A549 (cell line): Measurements from ENCODE around the gene CCDC78. TPM values are rescaled to one million over a fixed set of nuclear protein-coding genes. Genes with fewer than 3 reads are reported as not detected.

Source experiments
- ATAC-seq, 2 experiments: fragments of 200-7000 bp in 1 of 2; fragments of >200 bp in 1 of 2; cut with Nextera tagmentation in 1 of 2; cut with Tn5 transposase in 1 of 2; 3 replicates each; pipeline versions ENCODE4 v1.8.0 to v1.9.1; 2018 to 2020; ENCODE audit warnings: mild to moderate bottlenecking in 1 of 2, moderate library complexity in 1 of 2
- CTCF ChIA-PET: fragments of 300-600 bp; sonication (Branson Sonifier 250); formaldehyde crosslinking; extraction: SDS; loops from one replicate; lab custom pipeline; 2021; ENCODE audit warnings: antibody characterized with exemption, inconsistent platforms; lab: Yijun Ruan, JAX
- POLR2A ChIA-PET: fragments of 350-600 bp; formaldehyde crosslinking; extraction: SDS; loops from one replicate; lab custom pipeline; 2021; ENCODE audit warnings: antibody characterized with exemption, inconsistent platforms; lab: Yijun Ruan, JAX
- DNase-seq, 2 experiments: peaks; one replicate each; pipeline versions ENCODE4 v3.0.0 to v3.0.0-alpha.2; 2011 to 2016; ENCODE audit warnings: low read depth in 1 of 2, low spot score in 1 of 2
- FAIRE-seq: peaks from 2 replicates; lab custom pipeline; 2011; peaks lifted over from hg19 to GRCh38; lab: Jason Lieb, UNC
- H3K27ac ChIP-seq, 2 experiments: fragments of >200 bp; sonication (Bioruptor Twin); formaldehyde crosslinking; 3 replicates each; pipeline ENCODE4 v1.5.1; 2016 to 2017
- H3K4me1 ChIP-seq: fragments of >200 bp; sonication (Bioruptor Twin); formaldehyde crosslinking; 3 replicates; pipeline ENCODE4 v1.6.1; 2016
- H3K4me2 ChIP-seq: fragments of >200 bp; sonication (Bioruptor Twin); formaldehyde crosslinking; 3 replicates; pipeline ENCODE4 v1.6.1; 2016
- H3K4me3 ChIP-seq: fragments of >200 bp; sonication (Bioruptor Twin); formaldehyde crosslinking; 3 replicates; pipeline ENCODE4 v1.5.1; 2016
- H3K9me3 ChIP-seq: fragments of >200 bp; sonication (Bioruptor Twin); formaldehyde crosslinking; 3 replicates; pipeline ENCODE4 v1.6.1; 2016
- BHLHE40 ChIP-seq: IDR thresholded peaks from 2 replicates; pipeline ENCODE4 v1.6.1; 2012; ENCODE audit warnings: low read depth, low read length, inconsistent platforms
- CBX8 ChIP-seq: fragments of 200-600 bp; sonication (generic); IDR thresholded peaks from 2 replicates; pipeline ENCODE4 v1.6.1; 2016
- CHD2 ChIP-seq: fragments of 150-350 bp; IDR thresholded peaks from 2 replicates; pipeline ENCODE4 v1.6.1; 2014; ENCODE audit warnings: low read length; ENCODE audit not compliant: partially characterized antibody
- ESRRA ChIP-seq: fragments of 150-350 bp; IDR thresholded peaks from 2 replicates; pipeline ENCODE4 v1.6.1; 2014; ENCODE audit warnings: mild to moderate bottlenecking, low read length, borderline replicate concordance
- FOXS1 ChIP-seq: fragments of 250-450 bp; sonication (Bioruptor Pico); IDR thresholded peaks from 2 replicates; pipeline ENCODE4 v1.5.0; 2020; ENCODE audit warnings: mild to moderate bottlenecking, moderate library complexity
- HEYL ChIP-seq: fragments of 250-450 bp; sonication (Bioruptor Pico); IDR thresholded peaks from 2 replicates; pipeline ENCODE4 v1.8.0; 2021; ENCODE audit warnings: mild to moderate bottlenecking, moderate library complexity
- HMGXB4 ChIP-seq: fragments of 250-450 bp; sonication (Bioruptor Pico); IDR thresholded peaks from 2 replicates; pipeline ENCODE4 v1.5.0; 2021; ENCODE audit warnings: mild to moderate bottlenecking, moderate library complexity, borderline replicate concordance
- HOXA7 ChIP-seq: fragments of 250-450 bp; sonication (Bioruptor Pico); IDR thresholded peaks from 2 replicates; pipeline ENCODE4 v1.5.0; 2020; ENCODE audit warnings: mild to moderate bottlenecking, moderate library complexity
- JUN ChIP-seq, 2 experiments: fragments of >200 bp; sonication (Bioruptor Twin); formaldehyde crosslinking; IDR thresholded peaks; 2 replicates in 1 of 2; 3 replicates in 1 of 2; pipeline ENCODE4 v1.6.1; 2016 to 2017
- JUNB ChIP-seq: fragments of >200 bp; sonication (Bioruptor Twin); formaldehyde crosslinking; IDR thresholded peaks from 2 replicates; pipeline ENCODE4 v1.6.1; 2016
- KDM1A ChIP-seq: fragments of 200-600 bp; sonication (generic); IDR thresholded peaks from 2 replicates; pipeline ENCODE4 v1.6.1; 2016; ENCODE audit warnings: low read depth, mild to moderate bottlenecking
- MYC ChIP-seq: IDR thresholded peaks from 2 replicates; pipeline ENCODE4 v1.6.1; 2012; ENCODE audit warnings: mild to moderate bottlenecking, inconsistent platforms, low read length, improper control_type of control experiment, borderline replicate concordance
- NPAS2 ChIP-seq: fragments of 250-450 bp; sonication (Bioruptor Pico); IDR thresholded peaks from 2 replicates; pipeline ENCODE4 v1.8.0; 2022; ENCODE audit warnings: mild to moderate bottlenecking, moderate library complexity, borderline replicate concordance
- NR3C1 ChIP-seq: fragments of >200 bp; sonication (Bioruptor Twin); formaldehyde crosslinking; IDR thresholded peaks from 3 replicates; pipeline ENCODE4 v1.6.1; 2017
- PBX3 ChIP-seq: IDR thresholded peaks from 2 replicates; pipeline ENCODE4 v1.6.1; 2012
- PHF8 ChIP-seq: fragments of 200-600 bp; sonication (generic); IDR thresholded peaks from 2 replicates; pipeline ENCODE4 v1.6.1; 2016; ENCODE audit warnings: low read depth, mild to moderate bottlenecking, antibody characterized with exemption, moderate library complexity, borderline replicate concordance
- RAD21 ChIP-seq, 2 experiments: fragments of >200 bp in 1 of 2; sonication (Bioruptor Twin) in 1 of 2; formaldehyde crosslinking in 1 of 2; IDR thresholded peaks in 1 of 2; conservative IDR thresholded peaks in 1 of 2; 2 replicates in 1 of 2; 3 replicates in 1 of 2; pipeline ENCODE4 v1.6.1; 2012 to 2018; ENCODE audit warnings: inconsistent platforms in 1 of 2
- TFCP2L1 ChIP-seq: fragments of 250-450 bp; sonication (Bioruptor Pico); IDR thresholded peaks from 2 replicates; pipeline ENCODE4 v1.5.0; 2021; ENCODE audit warnings: mild to moderate bottlenecking
- ZNF302 ChIP-seq: fragments of 250-450 bp; sonication (Bioruptor Pico); IDR thresholded peaks from 2 replicates; pipeline ENCODE4 v1.9.0; 2021; ENCODE audit warnings: inconsistent platforms, mild to moderate bottlenecking, moderate library complexity
- WGBS: methylation state at CpG from one replicate; pipeline ENCODE4 v1.1.6; 2017; ENCODE audit errors: missing lambda C conversion rate; 5-methylcytosine and 5-hydroxymethylcytosine counted together
- polyA plus RNA-seq, 4 experiments: library from polyadenylated mRNA; depleted of rRNA in 3 of 4; stranded (reverse); fragments of >200 nt; fragmentation: RNase III in 1 of 4; extraction: RNeasy Plus Mini Kit Qiagen cat#74134 plus additional on column Dnase treatment in 1 of 4; gene quantifications; 2 replicates in 3 of 4; 3 replicates in 1 of 4; pipeline ENCODE4 v1.2.3, GENCODE V29; 2011 to 2017
- TF ChIP-seq, protein P1 (sequence below): fragments of 250-450 bp; sonication (Bioruptor Pico); IDR thresholded peaks from 2 replicates; pipeline ENCODE4 v1.5.0; 2020; ENCODE audit warnings: low read depth, mild to moderate bottlenecking, moderate library complexity

The CCDC78 gene
- polyA plus RNA-seq, 2 of the 4 experiments (the other 2 are of a cell fraction): 1.1 to 4.7 TPM

GRCh38 chr16:730666-731509 lies 4.6 kb upstream of the CCDC78 start (continued):
- no peak for TF ChIP-seq HMGXB4 (CRISPR knock-in tag)

DNA sequence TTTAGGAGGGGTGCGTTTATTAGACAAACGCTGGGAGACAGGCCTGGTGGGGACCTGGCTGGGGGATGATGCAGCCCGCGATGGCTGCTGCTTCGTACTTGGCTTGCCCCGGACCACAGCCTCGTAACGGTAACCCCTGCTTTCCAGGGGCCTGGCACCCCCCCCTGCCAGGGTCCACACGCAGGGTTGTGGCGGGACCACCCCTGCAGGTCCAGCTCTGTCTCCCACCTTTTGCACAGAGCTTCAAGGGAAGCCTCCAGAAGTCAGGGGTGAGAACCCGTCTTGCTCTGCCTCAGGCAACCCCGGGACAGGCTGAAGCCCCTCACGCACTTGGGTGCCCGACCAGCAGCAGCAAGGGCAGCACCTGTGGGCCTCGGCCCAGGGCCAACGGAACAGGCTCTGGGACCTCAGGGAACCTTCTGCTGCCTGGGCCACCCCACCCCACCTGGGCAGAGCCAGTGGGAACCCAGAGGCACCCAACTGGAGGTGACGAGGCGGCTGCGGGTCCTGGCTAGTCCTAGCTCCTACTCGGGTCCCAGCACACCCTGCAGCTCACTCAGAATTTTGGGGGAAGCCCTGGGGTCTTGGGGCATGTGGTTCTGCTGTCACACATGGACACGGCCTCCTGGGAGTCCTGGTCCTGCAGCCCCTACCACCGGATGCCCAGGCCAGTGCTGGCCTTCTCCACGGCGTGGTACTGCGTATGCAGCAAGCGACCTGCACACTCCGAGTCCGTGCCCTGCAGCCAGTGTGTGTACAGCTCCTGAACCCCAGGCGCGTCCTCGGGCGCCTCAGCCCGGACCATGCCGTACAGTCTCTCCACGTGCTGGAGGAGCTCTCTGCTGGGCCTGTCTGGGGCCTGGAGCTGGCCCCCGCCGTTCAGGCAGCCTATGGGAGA lies 3.8 kb upstream of the CCDC78 start:
- TF ChIP-seq FOXS1 (CRISPR knock-in tag) (no peak), ZNF302 (CRISPR knock-in tag) (no peak), PHF8 (no peak), CHD2 (no peak), NPAS2 (CRISPR knock-in tag) (no peak), PBX3 (no peak), BHLHE40 (no peak), MYC (no peak), KDM1A (no peak), NR3C1 (no peak), HOXA7 (no peak), RAD21 (conservative IDR thresholded peaks at IDR 0.05 in 1 of 2, IDR thresholded peaks at IDR 0.05 in 1 of 2) (no peak), HEYL (CRISPR knock-in tag) (no peak), CBX8 (no peak), JUNB (no peak), TFCP2L1 (CRISPR knock-in tag) (no peak), ESRRA (no peak), JUN (IDR thresholded peaks at IDR 0.05) (no peak)
- TF ChIP-seq, protein P1, sequence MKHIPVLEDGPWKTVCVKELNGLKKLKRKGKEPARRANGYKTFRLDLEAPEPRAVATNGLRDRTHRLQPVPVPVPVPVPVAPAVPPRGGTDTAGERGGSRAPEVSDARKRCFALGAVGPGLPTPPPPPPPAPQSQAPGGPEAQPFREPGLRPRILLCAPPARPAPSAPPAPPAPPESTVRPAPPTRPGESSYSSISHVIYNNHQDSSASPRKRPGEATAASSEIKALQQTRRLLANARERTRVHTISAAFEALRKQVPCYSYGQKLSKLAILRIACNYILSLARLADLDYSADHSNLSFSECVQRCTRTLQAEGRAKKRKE (CRISPR knock-in tag): no peak
- TF ChIP-seq, all 56 proteins: peak for 0
- ChIA-PET POLR2A (interaction anchor here (1.0 to 3.1 kb wide), 3 partner anchors 9 to 77 kb away, joined by 3 to 15 read pairs (median 6); partner anchors contain the start of genes ANTKMT and METRN), CTCF (interaction anchor here (1.3 to 28.0 kb wide), 5 partner anchors 11 to 56 kb away, joined by 3 to 656 read pairs (median 14); partner anchors contain the start of genes ANTKMT, CCDC78, CIAO3 and FBXL16)
- no peak for FAIRE-seq
- WGBS: 95% methylated on average over 27 of the region's 37 CpGs
- ATAC-seq: no peak
- H3K4me3 ChIP-seq: no peak overlapping the region
- H3K9me3 ChIP-seq: no peaks in the 10 kb centered on the region
- peaks cover 13% of the 10 kb centered on the region for H3K4me1 ChIP-seq
- no peak overlapping the region for H3K27ac ChIP-seq
- DNase-seq: no peak
- no peak overlapping the region for H3K4me2 ChIP-seq
